ENCODE data around the gene RAB25.
"Not testable (repeated sequence)": the region's sequence is repeated elsewhere in the genome, so short reads cannot be mapped to it uniquely, and the experiment has no call there.

RAB25 gene

GRCh38 chr1:156060937-156061636 is at the start of gene RAB25:
Gene RAB25, plus strand, starts transcription at chr1:156061160. Its CDS starts 241 bp downstream, at chr1:156061401.
- no peak for DNase-seq (ENCODE audit: insufficient read length, low spot score)
- FAIRE-seq = no peak

- FAIRE-seq (peak; percentile 95), DNase-seq (ENCODE audit: insufficient read length, low spot score) (peak; percentile 66)
These were observed 48.7 kb upstream of the RAB25 start for GRCh38 chr1:156012051-156012817.

- FAIRE-seq (no peak), DNase-seq (ENCODE audit: insufficient read length, low spot score) (no peak)
These were observed 46.1 kb upstream of the RAB25 start for GRCh38 chr1:156014829-156015228.

GRCh38 chr1:156019946-156020292 is 41.0 kb upstream of the RAB25 start:
- DNase-seq (ENCODE audit: insufficient read length, low spot score) = no peak
- FAIRE-seq = peak; percentile 33

DNA sequence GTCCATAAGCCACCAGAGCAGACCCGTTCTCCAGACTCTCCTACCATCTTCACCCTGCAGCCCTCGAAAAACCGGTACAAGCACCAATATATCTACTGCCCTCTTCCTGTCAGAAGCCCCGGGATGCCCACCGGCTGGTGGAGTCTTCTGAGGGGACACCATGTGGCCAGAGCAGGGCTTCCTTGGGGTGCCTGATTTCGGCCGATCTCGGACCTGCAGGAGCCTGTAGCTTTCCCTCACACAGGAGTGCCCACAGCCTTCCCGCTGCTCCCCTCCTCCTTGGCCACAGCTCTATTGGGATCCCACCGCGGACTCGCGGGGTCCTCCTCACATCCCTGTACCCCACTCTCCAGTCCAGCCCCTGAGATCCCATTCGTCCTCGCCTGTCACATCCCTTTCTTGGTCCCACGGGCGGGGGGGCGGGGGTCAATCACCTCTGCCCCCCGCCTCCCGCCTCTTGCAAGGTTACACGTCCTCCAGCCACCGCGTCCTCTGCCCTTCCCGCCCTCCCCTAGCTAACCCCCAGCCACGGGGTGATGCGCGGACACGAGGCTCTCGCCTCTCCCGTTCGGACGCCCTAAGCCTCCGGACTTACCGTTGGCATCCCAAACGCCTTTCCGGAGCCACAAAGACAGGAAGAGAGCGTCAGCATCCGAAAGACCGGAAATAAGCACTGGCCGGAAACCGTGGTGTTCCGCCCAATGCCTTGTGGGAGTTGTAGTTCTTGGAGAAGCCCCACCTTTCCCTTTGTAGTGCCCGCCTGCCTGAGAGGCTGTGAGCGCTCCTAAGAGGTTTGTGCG is 40.5 kb upstream of the RAB25 start, which contains the start of gene SSR2:
SSR2 (minus strand) TSS at position 659 of the 800 bp plus-strand sequence. CDS start 784 bp downstream, outside the sequence.
- DNase-seq (ENCODE audit: insufficient read length, low spot score) (peak; percentile 93), FAIRE-seq (peak; percentile 100)

DNA sequence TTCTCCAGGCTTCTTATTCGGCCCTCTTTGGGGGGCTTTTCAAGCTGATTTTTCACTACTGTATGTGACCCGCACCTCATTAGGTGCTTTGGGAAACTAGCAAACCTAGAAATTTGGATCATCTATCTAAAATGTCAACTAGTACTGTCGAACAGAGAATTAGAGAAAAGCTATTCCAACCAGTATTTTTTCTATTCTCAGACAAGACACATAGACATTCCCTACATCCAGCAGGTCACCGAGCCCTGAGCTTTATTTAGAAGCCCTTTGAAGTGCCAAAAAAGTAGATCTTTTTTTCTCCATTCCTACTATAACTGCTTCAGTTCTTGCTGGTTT is 39.9 kb upstream of the RAB25 start:
- FAIRE-seq (no peak), DNase-seq (ENCODE audit: insufficient read length, low spot score) (no peak)

GRCh38 chr1:156021954-156022353 is 39.0 kb upstream of the RAB25 start:
- DNase-seq (ENCODE audit: insufficient read length, low spot score) = no peak
- FAIRE-seq = no peak

GRCh38 chr1:156024801-156025200 is 36.2 kb upstream of the RAB25 start:
- DNase-seq (ENCODE audit: insufficient read length, low spot score) (no peak), FAIRE-seq (no peak)

- FAIRE-seq (no peak), DNase-seq (ENCODE audit: insufficient read length, low spot score) (peak; percentile 30)
These were observed 35.1 kb upstream of the RAB25 start for GRCh38 chr1:156025876-156026275.

GRCh38 chr1:156026588-156026987 is 34.4 kb upstream of the RAB25 start:
- FAIRE-seq (no peak), DNase-seq (ENCODE audit: insufficient read length, low spot score) (no peak)

DNA sequence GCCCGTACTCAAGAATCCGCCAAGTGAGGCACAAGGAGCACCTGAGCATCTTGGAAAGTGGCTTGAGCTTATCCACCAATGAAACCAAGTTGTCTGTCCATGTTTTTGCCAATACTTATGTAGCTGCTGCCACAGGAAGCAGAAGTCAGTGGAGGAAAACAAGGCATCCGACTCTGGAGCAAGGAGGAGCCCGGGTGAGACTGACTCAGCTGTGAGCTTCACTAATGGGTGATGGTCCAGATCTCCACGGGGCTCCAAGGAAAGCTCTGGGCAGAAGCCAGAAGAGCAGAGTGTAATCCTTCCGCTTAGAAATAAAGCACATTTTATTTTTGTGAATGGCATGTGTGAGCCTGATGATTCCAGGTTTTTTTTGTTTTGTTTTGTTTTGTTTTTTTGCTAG is 27.9 kb upstream of the RAB25 start:
- no peak for DNase-seq (ENCODE audit: insufficient read length, low spot score)
- FAIRE-seq = no peak

GRCh38 chr1:156034991-156035390 is 26.0 kb upstream of the RAB25 start:
- not testable (repeated sequence) for DNase-seq (ENCODE audit: insufficient read length, low spot score); FAIRE-seq

DNA sequence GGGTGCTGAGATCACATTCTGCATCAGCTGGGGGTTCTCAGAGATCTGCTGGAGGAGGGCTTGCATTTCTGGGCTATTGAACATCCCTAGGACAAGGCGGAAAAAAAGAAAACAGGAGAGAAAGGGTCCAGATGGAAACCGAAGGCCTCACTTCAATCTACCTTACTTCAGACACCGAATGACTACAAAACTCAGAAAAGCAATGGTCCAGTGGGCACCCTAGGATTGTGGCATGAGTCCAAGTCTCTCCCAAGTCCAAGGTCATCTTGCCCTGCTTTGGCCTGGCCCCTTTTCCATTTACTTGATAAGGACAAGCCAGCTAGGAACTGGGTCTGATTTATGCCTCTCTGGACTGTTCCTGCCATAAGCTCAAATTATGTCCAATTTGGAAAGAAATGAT is 18.1 kb upstream of the RAB25 start:
- FAIRE-seq (no peak), DNase-seq (ENCODE audit: insufficient read length, low spot score) (no peak)

DNA sequence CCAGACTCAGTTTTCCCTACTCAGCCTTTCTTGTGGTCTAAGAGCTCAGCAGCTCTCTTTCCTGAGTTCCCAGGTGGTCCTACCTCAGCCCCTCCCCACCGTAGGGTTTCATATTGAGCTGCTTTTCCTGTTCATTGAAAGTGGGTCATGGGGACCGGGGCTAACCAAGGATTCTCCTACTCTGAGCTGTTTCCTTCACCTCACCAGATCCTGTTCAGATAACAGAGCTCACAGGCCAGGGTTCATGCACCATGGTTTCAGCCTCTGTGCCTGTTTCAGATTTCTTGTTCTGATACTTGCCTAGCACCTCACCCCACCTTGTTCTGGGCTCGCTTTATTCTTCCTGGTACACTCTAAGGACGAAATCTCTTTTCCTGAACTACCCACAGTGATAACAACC is 15.9 kb upstream of the RAB25 start:
- FAIRE-seq = no peak
- no peak for DNase-seq (ENCODE audit: insufficient read length, low spot score)

GRCh38 chr1:156048663-156049258 is 12.2 kb upstream of the RAB25 start:
- no peak for FAIRE-seq

DNA sequence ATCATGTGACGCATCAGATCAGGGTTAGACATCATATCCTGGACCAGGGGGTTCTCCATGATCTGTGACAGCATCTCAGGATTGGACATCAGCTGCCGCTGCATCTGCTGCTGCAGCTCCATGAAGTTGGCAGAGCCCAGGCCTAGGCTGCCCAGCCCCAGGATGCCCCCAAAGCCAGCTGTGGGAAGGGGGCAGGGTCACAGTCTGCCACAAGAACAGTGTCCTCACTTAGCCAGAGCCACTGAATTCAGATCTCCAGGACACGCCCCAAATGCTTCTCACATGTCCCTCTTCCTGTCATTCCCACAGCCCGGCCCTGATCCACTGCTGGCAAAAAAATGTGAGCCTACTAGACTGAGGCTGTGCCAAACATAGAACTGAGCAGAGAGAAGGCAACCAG is 10.6 kb upstream of the RAB25 start:
- no peak for DNase-seq (ENCODE audit: insufficient read length, low spot score)
- no peak for FAIRE-seq

More at GRCh38 chr1:156048663-156049258, 12.2 kb upstream of the RAB25 start:
- no peak for DNase-seq (ENCODE audit: insufficient read length, low spot score)

DNA sequence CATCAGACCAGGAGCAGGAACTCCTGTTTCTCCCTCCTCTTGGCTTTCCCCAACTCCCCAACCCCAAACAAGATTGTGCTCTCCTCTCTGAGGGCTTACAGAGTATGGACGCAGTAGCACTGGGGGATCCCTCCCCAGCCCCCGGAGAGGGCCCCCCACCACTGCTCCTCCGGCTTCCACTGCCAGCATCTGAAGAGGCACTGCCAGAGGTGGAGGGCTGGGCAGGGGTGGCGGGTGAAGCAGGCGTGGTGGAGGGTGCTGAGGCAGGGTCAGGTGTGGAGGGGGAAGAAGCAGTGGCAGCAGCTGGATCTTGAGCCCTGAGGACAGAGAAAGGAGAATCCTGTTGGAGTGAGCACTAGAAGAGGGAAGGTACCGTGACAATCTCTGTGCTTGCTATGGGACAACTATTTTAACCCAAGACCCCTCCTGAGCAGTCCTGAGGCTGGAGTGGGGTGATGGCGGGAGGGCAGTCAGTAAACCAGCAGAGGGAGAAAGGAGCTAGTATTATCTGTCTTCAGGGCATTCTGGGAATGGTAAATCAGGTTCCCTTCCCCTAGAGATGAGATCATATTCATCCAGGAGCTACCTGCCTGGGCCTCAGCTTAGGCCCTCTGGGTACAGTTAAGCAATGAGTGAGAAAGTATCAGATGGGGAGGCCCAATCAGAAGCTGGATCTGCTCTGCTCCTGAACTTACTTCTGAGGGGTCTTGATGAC is 9.8 kb upstream of the RAB25 start:
- DNase-seq (ENCODE audit: insufficient read length, low spot score) = no peak
- no peak for FAIRE-seq

DNA sequence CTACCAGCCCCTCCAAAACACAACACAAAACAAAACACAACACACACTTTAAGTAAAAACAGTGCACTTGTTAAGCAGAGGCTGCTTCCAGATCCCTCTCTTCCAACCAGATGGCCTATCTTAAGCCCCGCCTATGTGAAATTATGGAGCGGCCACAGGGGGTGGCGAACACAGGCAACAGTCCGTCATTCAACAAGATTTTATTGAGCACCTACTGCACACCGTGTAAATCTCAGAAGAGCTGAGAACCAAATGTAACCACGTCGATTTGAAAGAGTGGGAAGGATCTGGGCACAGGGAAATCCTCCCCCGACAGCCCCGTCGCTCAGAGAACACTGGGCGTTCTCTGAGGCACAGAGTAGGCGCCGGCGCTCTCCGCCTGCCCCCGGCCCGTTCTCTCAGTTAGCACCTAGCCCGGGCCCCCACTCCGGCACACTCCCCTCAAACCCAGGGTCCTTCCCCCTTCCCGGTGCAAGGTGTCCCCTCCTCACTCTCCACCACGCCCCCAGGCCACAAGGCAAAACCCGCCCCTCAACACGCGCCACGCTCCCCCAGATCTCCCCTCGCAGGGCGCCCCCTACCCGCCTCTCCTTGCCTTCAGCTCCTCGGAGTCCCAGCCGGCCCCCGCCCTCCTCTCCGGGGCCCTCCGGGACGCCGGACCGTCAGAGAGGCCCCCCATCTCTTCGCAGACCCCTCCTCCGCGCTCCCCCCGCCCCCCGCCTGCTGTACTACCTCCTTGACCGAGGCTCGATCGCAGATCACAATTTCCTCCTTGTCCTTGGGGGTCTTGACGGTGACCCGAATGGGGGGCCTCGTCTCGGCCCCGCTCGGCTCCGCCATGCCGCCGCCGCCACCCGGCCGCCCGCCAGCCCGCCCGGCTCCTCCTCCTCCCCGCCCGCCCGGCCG is 7.8 kb upstream of the RAB25 start:
- peak; percentile 67 for DNase-seq (ENCODE audit: insufficient read length, low spot score)

DNA sequence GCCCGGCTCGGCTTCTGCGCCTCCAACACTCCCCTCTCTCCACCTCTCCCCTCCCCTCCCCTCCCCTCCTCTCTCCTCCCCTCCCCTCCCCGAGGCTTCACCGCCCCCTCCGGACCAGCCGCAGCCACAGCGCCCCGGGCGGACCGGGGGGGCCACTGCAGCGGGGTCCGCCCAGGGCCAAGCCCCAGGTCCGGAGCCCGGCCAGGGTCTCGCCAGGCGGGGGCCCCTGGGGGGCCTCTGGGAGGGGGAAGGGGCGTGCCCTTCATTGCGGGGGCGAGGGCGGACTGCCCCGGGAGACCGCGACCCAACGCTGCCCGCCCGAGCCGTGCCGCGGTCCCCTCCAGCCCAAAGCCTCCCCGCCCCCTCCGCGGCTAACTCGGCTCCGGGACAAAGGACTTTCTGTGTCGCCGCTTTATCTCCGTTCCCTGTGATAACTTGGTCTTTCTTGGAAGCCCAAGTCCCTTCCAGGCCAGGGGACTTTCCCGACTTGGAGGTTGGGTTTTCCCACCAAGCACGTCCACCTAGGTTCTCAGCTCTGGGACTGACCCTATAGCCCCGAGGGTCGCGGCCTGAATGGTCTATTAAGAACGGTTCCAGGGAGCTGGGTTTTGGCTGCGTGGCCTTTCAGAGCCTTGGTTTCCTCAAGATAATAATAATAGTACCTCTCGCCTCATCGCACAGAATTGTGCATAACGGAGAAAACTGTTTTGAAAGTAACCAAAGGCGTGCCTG is 7.0 kb upstream of the RAB25 start, which contains the start of gene UBQLN4:
UBQLN4 (minus strand) TSS at position 31 of the 732 bp plus-strand sequence. CDS start 97 bp downstream, outside the sequence.
- DNase-seq (ENCODE audit: insufficient read length, low spot score) (peak; percentile 82), FAIRE-seq (no peak)

More for the DNA sequence above, 7.8 kb upstream of the RAB25 start:
- FAIRE-seq = peak; percentile 55

All from GM19239 (cell line).